Central memory CD4-positive, alpha-beta T cell (primary cell): ENCODE measurements around the gene PRR15L.
"Not testable (repeated sequence)": the region's sequence is repeated elsewhere in the genome, so short reads cannot be mapped to it uniquely, and the experiment has no call there.

Experiments used
- DNase-seq: peaks from one replicate; pipeline ENCODE4 v3.0.0; 2022

Gene PRR15L

GRCh38 chr17:47929218-47930000, 28.3 kb downstream of the PRR15L start:
- DNase-seq = no peak

- no peak for DNase-seq
These were observed 29.3 kb downstream of the PRR15L start for GRCh38 chr17:47928415-47928814.

DNA sequence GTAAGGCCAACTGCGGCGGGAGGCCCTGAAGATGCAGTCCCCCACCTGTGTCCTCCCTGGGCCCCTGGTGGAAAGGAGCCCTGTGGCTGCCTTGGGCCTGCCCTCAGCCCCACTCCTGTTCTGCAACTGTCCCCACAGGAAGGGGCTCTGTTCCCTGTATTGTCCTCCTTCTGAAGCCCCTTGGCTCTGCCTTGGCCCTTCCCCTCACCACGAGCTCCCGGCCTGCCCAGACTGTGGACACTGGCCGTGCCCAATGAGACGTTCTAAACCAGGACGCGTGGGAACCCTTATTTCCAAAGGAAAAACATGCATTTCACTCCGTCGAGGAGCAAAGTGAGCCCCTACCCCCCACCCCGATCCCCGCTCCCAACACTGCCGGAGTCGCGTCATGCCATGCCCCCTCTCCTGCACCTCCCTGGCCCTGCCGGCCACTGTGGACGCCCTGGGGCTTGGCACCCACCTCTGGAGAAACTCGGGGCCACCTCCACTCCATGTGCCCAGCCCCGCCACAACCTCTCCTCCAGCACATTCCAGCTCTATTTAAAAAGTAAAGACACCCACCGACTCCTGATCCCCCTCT, 29.8 kb downstream of the PRR15L start:
- no peak for DNase-seq

GRCh38 chr17:47925678-47925988, 32.0 kb downstream of the PRR15L start:
- no peak for DNase-seq

DNA sequence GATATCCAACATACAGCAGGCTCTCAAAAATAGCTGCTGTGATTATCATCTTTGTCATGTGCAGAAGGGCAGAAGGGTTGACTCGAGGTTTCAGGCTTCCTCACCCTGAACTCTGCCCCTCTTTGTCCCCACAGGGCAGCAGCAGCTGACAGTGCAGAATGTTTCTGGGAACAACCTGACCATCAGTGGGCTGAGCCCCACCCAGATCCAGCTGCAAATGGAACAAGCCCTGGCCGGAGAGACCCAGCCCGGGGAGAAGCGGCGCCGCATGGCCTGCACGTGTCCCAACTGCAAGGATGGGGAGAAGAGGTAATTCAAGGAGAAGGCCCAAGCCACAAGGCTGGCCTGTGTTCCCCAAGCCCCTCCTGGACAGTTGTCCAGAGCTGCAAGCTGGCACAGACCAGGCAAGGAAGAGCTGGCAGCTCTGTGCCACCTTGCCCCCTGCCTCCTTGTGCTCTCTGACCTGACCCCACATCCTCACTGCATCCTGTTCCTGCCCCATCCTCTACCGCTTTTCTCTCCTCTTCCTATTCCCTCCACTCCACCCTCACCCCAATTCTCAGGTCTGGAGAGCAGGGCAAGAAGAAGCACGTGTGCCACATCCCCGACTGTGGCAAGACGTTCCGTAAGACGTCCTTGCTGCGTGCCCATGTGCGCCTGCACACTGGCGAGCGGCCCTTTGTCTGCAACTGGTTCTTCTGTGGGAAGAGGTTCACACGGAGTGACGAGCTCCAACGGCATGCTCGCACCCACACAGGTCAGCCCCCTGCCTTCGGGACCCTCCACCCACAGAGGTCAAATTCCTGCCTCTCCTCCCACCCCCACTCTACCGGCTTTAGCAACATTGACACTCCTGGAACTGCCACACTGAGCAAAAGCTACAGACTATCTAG, 32.7 kb downstream of the PRR15L start:
- no peak for DNase-seq

GRCh38 chr17:47919889-47920288, 37.8 kb downstream of the PRR15L start:
- DNase-seq = not testable (repeated sequence)

DNA sequence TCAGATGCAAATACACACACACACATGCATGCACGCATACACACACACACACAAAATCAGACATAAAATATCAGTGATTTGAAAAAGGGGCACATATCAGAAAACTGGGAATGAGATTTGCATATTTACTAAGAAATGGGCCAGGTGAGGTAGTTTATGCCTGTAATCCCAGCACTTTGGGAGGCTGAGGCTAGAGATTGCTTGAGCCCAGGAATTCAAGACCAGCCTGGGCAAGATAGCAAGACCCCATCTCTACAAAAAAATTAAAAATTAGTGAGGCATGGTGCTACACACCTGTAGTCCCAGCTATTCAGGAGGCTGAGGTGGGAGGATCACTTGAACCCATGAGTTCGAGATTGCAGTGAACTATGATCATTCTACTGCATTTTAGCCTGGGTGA, 38.7 kb downstream of the PRR15L start:
- DNase-seq = no peak

- no peak for DNase-seq
These were observed 39.7 kb downstream of the PRR15L start for GRCh38 chr17:47918006-47918405.

DNA sequence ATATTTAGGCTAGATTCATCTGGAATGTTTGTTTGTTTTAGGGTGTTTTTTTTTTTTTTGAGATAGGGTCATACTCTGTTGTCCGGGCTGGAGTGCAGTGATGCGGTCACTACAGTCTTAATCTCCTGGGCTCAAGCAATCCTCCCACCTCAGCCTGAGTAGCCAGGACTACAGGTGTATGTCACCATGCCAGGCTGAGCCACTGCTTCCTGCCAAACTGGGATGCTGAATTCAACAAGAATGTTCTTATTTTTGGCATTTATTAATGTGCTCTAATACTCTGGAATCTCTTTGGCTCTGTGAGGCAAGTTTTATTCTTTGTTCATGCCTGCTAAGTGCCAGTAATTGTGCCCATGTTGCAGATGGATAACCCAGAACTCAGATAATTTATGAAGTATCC, 40.1 kb downstream of the PRR15L start:
- no peak for DNase-seq

DNA sequence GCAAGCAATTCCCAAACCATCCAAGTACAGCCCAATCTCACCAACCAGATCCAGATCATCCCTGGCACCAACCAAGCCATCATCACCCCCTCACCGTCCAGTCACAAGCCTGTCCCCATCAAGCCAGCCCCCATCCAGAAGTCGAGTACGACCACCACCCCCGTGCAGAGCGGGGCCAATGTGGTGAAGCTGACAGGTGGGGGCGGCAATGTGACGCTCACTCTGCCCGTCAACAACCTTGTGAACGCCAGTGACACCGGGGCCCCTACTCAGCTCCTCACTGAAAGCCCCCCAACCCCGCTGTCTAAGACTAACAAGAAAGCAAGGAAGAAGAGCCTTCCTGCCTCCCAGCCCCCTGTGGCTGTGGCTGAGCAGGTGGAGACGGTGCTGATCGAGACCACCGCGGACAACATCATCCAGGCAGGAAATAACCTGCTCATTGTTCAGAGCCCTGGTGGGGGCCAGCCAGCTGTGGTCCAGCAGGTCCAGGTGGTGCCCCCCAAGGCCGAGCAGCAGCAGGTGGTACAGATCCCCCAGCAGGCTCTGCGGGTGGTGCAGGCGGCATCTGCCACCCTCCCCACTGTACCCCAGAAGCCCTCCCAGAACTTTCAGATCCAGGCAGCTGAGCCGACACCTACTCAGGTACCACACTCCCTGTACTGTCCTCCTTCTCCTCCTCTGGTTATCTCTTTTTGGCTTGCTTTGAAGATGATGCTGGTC, 41.0 kb downstream of the PRR15L start:
- no peak for DNase-seq

GRCh38 chr17:47915776-47916398, 41.8 kb downstream of the PRR15L start:
- no peak for DNase-seq

- DNase-seq = no peak
These were observed 43.3 kb downstream of the PRR15L start for GRCh38 chr17:47914306-47914948.

DNA sequence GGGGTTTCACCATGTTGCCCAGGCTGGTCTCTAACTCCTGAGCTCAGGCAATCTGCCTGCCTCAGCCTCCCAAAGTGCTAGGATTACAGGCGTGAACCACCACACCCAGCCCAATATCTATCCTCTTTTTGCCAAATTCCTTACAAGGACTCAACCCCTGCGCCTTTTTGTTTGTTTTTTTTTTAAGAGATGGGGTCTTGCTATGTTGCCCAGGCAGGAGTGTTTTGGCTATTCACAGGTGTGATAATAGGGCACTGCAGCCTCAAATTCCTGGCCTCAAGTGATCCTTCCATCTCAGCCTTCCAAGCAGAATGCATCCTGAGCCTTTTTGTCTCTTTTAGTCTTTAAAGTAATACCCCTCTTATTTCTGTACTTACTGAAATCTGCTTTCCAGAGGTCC, 44.6 kb downstream of the PRR15L start:
- DNase-seq = no peak

- DNase-seq = no peak
These were observed 49.6 kb downstream of the PRR15L start for GRCh38 chr17:47907932-47908562.

- no peak for DNase-seq
These were observed 51.2 kb downstream of the PRR15L start for GRCh38 chr17:47906443-47906842.

DNA sequence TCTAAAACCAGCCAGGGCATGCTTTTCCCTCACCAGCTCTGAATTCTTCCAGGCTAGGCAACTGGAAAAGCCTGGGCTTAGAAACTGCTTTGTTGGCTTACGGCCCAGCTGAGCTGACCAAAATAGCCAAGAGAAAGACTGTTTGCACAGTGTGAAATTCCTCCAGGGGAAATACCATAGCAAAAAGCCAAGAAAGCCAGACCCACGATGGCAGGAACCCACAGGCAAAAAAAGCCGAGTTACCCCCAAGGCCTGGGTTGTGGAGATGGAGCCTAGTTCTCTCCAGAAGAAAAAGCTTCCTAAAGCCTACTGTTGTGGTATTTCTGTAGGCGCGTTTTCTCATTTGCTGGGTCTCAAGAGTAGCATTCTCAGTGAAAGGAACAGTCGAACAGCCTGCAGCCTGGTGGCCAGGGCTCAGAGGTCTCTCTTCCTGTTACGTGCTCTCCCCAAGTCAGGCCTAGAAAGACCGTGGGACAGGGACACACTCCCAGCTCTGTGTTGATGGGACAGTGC, 52.4 kb downstream of the PRR15L start:
- DNase-seq = no peak

DNA sequence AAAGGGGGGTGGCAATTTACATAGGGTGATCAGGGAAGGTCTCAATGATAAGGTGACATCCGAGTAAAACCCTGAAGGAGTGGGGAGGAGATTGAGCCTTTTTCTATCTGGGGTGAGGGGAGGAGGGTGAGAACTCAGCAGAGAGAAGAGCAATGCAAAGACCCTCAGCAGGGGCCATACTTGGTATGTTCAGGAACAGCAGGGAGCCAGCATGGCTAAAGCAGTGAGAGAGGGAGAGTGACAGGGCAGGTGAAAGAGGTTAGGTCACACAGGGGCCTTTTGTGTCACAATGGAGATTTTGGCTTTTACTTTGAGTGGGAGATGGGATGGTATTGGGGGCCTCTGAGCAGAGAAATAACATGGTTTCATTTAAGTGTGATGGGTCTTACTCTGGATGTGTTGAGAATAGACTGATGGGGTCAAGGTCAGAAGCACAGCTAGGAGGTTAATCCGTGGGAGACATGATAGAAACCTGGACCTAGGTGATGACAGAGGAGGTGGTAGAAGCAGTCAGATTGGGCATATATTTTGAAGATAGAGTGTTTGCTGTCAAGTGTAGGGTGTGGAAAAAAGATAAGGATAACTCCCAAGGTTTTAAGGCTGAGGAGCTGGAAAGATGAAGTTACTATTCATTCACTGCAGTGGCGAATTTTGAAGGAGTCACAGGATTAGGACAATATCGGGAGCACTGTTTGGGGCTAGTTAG, 55.5 kb downstream of the PRR15L start:
- DNase-seq = no peak
